ENCODE measurements around the gene ONECUT1.

- TF ChIP-seq ZNF416 (CRISPR knock-in tag; IDR thresholded peaks at IDR 0.05) (no peak), CTCF (IDR thresholded peaks at IDR 0.05) (no peak)
Measured at GRCh38 chr15:52797625-52798501, 7.7 kb upstream of the ONECUT1 start.
